Nephron (organoid): ENCODE data around the gene FNIP2.

ENCODE experiments used
- H3K27ac Mint-ChIP-seq, 3 experiments: 2 replicates each; pipeline ENCODE4 v1.8.0; 2020; ENCODE audit warnings: mixed read lengths in 3 of 3, mild to moderate bottlenecking in 2 of 3, moderate library complexity in 1 of 3
- H3K27me3 Mint-ChIP-seq: 2 replicates; pipeline ENCODE4 v1.8.0; 2021; ENCODE audit warnings: low read depth, mild to moderate bottlenecking, moderate library complexity, mixed read lengths
- H3K36me3 Mint-ChIP-seq: 2 replicates; pipeline ENCODE4 v1.8.0; 2020; ENCODE audit warnings: low read depth, mixed read lengths
- H3K4me1 Mint-ChIP-seq: 2 replicates; pipeline ENCODE4 v1.8.0; 2020; ENCODE audit warnings: mixed read lengths
- H3K4me3 Mint-ChIP-seq, 3 experiments: 2 replicates each; pipeline ENCODE4 v1.8.0; 2020; ENCODE audit warnings: mild to moderate bottlenecking in 3 of 3, mixed read lengths in 3 of 3, moderate library complexity in 2 of 3
- H3K9me3 Mint-ChIP-seq: 2 replicates; pipeline ENCODE4 v1.8.0; 2020; ENCODE audit warnings: mixed read lengths
- CTCF ChIP-seq, 3 experiments: fragments of 200-600 bp; sonication (generic); IDR thresholded peaks; one replicate each; pipeline ENCODE4 v1.5.0; 2021; ENCODE audit warnings: antibody characterized with exemption in 3 of 3; ENCODE audit not compliant: unreplicated experiment in 3 of 3

The FNIP2 gene

GRCh38 chr4:158930639-158930972 lies 161.8 kb downstream of the FNIP2 start:
- no peak for TF ChIP-seq CTCF (IDR thresholded peaks at IDR 0.05; ENCODE audit: unreplicated experiment in 3 of 3)
- H3K36me3 Mint-ChIP-seq: no peaks in the 10 kb centered on the region
- H3K9me3 Mint-ChIP-seq: peaks cover 10% of the 10 kb centered on the region
- no peak overlapping the region for H3K27ac Mint-ChIP-seq
- H3K27me3 Mint-ChIP-seq: no peaks in the 10 kb centered on the region
- H3K4me3 Mint-ChIP-seq: no peak overlapping the region
- no peaks in the 10 kb centered on the region for H3K4me1 Mint-ChIP-seq

GRCh38 chr4:158933236-158933635 lies 164.4 kb downstream of the FNIP2 start:
- peaks cover 3% of the 10 kb centered on the region for H3K4me1 Mint-ChIP-seq
- H3K27ac Mint-ChIP-seq: no peak overlapping the region
- no peak overlapping the region for H3K4me3 Mint-ChIP-seq

GRCh38 chr4:158934996-158935669 lies 166.3 kb downstream of the FNIP2 start:
- TF ChIP-seq CTCF (IDR thresholded peaks at IDR 0.05; ENCODE audit: unreplicated experiment in 3 of 3): no peak
- H3K4me3 Mint-ChIP-seq: no peak overlapping the region
- H3K4me1 Mint-ChIP-seq: peaks cover 8% of the 10 kb centered on the region
- H3K9me3 Mint-ChIP-seq: peaks cover under 1% of the 10 kb centered on the region
- peaks cover 3% of the 10 kb centered on the region for H3K27me3 Mint-ChIP-seq
- no peaks in the 10 kb centered on the region for H3K36me3 Mint-ChIP-seq
- H3K27ac Mint-ChIP-seq: no peak overlapping the region

More at GRCh38 chr4:158933236-158933635, 164.4 kb downstream of the FNIP2 start:
- Mint-ChIP-seq H3K27me3 (peaks cover 3% of the 10 kb centered on the region), H3K9me3 (peaks cover 10% of the 10 kb centered on the region), H3K36me3 (no peaks in the 10 kb centered on the region)
- TF ChIP-seq CTCF (IDR thresholded peaks at IDR 0.05; ENCODE audit: unreplicated experiment in 3 of 3): no peak

GRCh38 chr4:158936238-158936637 lies 167.4 kb downstream of the FNIP2 start:
- Mint-ChIP-seq H3K27me3 (peaks cover 3% of the 10 kb centered on the region), H3K27ac (no peak overlapping the region), H3K9me3 (no peaks in the 10 kb centered on the region), H3K4me3 (no peak overlapping the region), H3K4me1 (peaks cover 8% of the 10 kb centered on the region), H3K36me3 (no peaks in the 10 kb centered on the region)
- TF ChIP-seq CTCF (IDR thresholded peaks at IDR 0.05; ENCODE audit: unreplicated experiment in 3 of 3): no peak

GRCh38 chr4:158938220-158939044 lies 169.6 kb downstream of the FNIP2 start:
- Mint-ChIP-seq H3K4me3 (no peak overlapping the region), H3K36me3 (no peaks in the 10 kb centered on the region), H3K4me1 (peaks cover 8% of the 10 kb centered on the region), H3K9me3 (no peaks in the 10 kb centered on the region), H3K27me3 (peaks cover 3% of the 10 kb centered on the region), H3K27ac (no peak overlapping the region)
- no peak for TF ChIP-seq CTCF (IDR thresholded peaks at IDR 0.05; ENCODE audit: unreplicated experiment in 3 of 3)
